ENCODE data around the gene HIVEP3. TPM values are rescaled to one million over a fixed set of nuclear protein-coding genes. Genes with fewer than 3 reads are reported as not detected.

The HIVEP3 gene
- total and polyA plus RNA-seq, 2 donors (not counting 1 experiment from before 2014, with no cell fraction given), result 2.0 to 5.1 TPM

DNA sequence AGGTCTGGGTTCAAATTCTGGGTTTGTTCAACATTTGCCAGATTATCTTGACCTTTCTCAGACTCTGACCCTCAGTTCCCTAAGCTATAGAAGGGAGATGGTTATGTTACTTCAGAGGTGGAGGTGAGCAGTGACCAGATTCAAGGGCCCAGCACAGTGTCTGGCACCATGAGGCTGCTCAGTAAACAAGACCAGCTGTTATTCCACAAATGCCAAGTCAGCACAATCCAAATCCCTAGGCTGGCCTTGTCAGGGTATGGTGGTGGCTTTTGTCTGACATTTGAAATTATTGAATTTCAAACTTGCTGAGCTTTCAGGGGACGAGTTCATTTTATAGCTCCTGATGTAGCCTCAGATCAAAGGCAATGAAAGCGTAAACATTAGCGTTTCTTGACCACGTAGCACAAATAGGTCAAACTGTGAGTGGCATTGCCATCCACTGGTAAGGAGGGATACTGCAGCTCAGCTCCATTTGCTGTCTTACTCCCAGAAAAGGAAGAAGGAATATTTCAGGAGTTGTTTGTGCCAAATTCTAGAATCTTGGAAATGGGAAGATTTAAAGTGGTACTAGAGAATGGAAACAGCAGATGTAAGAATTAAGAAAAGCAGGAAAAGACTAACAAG, 339.9 kb downstream of the HIVEP3 start:
- H3K9me3 Mint-ChIP-seq (ENCODE audit: insufficient read depth), result no peaks in the 10 kb centered on the region
- Histone ChIP-seq H3K4me3 (ENCODE audit: control extremely low read depth in 1 of 5, extremely low read depth in 1 of 5, insufficient read depth in 1 of 5, low read depth in 2 of 5, low read length in 4 of 5) (no peak overlapping the region), H3K9ac (ENCODE audit: low read length) (no peak overlapping the region), H3K4me2 (replicated peaks; ENCODE audit: low read depth, low read length, poor library complexity, severe bottlenecking) (no peak overlapping the region), H4K20me1 (ENCODE audit: control insufficient read depth, insufficient read depth, low read length, poor library complexity, severe bottlenecking) (no peaks in the 10 kb centered on the region), H2AFZ (ENCODE audit: insufficient read depth, low read depth, low read length, poor library complexity, severe bottlenecking) (no peak overlapping the region), H3K36me3 (replicated peaks in 1 of 2; ENCODE audit: control extremely low read depth in 1 of 2, control insufficient read depth in 1 of 2, extremely low read depth in 1 of 2, insufficient read depth in 2 of 2, low read length in 1 of 2) (peaks cover 0 to 22% of the 10 kb centered on the region in 2 experiments), H3K27me3 (replicated peaks in 1 of 4; ENCODE audit: control extremely low read depth in 1 of 4, control insufficient read depth in 3 of 4, insufficient read depth in 4 of 4, low read length in 3 of 4) (no peaks in the 10 kb centered on the region), H3K4me1 (ENCODE audit: control insufficient read depth in 2 of 2, insufficient read depth in 2 of 2, low read length in 2 of 2) (peaks cover 13 to 15% of the 10 kb centered on the region in 2 donors), H3K27ac (ENCODE audit: low read length in 2 of 2) (no peak overlapping the region), H3K9me3 (ENCODE audit: control extremely low read depth in 1 of 3, control insufficient read depth in 2 of 3, insufficient read depth in 1 of 3, low read length in 2 of 3) (no peaks in the 10 kb centered on the region), H3K79me2 (ENCODE audit: control insufficient read depth, insufficient read depth, low read length) (peaks cover 3% of the 10 kb centered on the region)
- no peak for DNase-seq
- intact Hi-C loops (cut with micrococcal nuclease), result loop anchor here (10.0 kb wide), 3 partner anchors 64 to 456 kb away; no protein-coding TSS in a partner anchor
- H3K4me3 Mint-ChIP-seq, result no peak overlapping the region
- peaks cover 22% of the 10 kb centered on the region for H3K4me1 Mint-ChIP-seq
- TF ChIP-seq EZH2 (IDR thresholded peaks at IDR 0.05; ENCODE audit: borderline replicate concordance, insufficient read depth, low read depth, low read length, poor library complexity, severe bottlenecking), result no peak
- TF ChIP-seq, protein P1, sequence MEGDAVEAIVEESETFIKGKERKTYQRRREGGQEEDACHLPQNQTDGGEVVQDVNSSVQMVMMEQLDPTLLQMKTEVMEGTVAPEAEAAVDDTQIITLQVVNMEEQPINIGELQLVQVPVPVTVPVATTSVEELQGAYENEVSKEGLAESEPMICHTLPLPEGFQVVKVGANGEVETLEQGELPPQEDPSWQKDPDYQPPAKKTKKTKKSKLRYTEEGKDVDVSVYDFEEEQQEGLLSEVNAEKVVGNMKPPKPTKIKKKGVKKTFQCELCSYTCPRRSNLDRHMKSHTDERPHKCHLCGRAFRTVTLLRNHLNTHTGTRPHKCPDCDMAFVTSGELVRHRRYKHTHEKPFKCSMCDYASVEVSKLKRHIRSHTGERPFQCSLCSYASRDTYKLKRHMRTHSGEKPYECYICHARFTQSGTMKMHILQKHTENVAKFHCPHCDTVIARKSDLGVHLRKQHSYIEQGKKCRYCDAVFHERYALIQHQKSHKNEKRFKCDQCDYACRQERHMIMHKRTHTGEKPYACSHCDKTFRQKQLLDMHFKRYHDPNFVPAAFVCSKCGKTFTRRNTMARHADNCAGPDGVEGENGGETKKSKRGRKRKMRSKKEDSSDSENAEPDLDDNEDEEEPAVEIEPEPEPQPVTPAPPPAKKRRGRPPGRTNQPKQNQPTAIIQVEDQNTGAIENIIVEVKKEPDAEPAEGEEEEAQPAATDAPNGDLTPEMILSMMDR (IDR thresholded peaks at IDR 0.05), result no peak
- CTCF ChIA-PET, result interaction anchor here (0.9 to 7.7 kb wide), 6 partner anchors 44 to 594 kb away, joined by 3 to 114 read pairs (median 6); no protein-coding TSS in a partner anchor
- 97% methylated on average over 4 of the region's 4 CpGs for WGBS (ENCODE audit: insufficient coverage)
- H3K27ac Mint-ChIP-seq, result no peak overlapping the region
- no peak for ATAC-seq (ENCODE audit: low read depth)
- no peaks in the 10 kb centered on the region for H3K27me3 Mint-ChIP-seq
- POLR2A ChIA-PET, result no interaction called here

DNA sequence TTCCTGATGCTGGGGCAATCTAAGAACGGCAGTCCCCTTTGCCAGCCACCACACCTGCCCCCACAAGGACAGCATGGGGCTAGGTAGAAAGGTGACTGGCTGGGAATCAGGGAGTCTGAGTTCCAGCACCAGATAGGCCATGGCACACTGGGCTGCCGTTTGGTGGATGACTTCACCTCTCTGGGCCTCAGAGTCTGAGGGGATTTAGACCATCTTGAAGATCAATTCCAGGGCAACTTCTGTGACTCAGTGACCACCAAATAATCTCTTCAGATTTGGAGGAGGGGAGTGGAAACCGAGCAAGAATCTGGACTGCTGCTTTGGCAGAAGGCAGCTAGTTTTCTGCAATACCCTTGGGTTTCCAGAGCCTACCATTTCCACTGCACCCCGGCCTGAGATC, 342.1 kb downstream of the HIVEP3 start:
- Histone ChIP-seq H3K4me3 (ENCODE audit: control extremely low read depth in 1 of 5, extremely low read depth in 1 of 5, insufficient read depth in 1 of 5, low read depth in 2 of 5, low read length in 4 of 5) (no peak overlapping the region), H3K79me2 (ENCODE audit: control insufficient read depth, insufficient read depth, low read length) (peaks cover 3% of the 10 kb centered on the region), H4K20me1 (ENCODE audit: control insufficient read depth, insufficient read depth, low read length, poor library complexity, severe bottlenecking) (no peaks in the 10 kb centered on the region), H3K4me2 (replicated peaks; ENCODE audit: low read depth, low read length, poor library complexity, severe bottlenecking) (no peak overlapping the region), H3K27ac (ENCODE audit: low read length in 2 of 2) (no peak overlapping the region), H3K9ac (ENCODE audit: low read length) (no peak overlapping the region), H2AFZ (ENCODE audit: insufficient read depth, low read depth, low read length, poor library complexity, severe bottlenecking) (no peak overlapping the region), H3K4me1 (ENCODE audit: control insufficient read depth in 2 of 2, insufficient read depth in 2 of 2, low read length in 2 of 2) (peaks cover 14 to 18% of the 10 kb centered on the region in 2 donors), H3K9me3 (ENCODE audit: control extremely low read depth in 1 of 3, control insufficient read depth in 2 of 3, insufficient read depth in 1 of 3, low read length in 2 of 3) (no peaks in the 10 kb centered on the region), H3K36me3 (replicated peaks in 1 of 2; ENCODE audit: control extremely low read depth in 1 of 2, control insufficient read depth in 1 of 2, extremely low read depth in 1 of 2, insufficient read depth in 2 of 2, low read length in 1 of 2) (peaks cover 0 to 18% of the 10 kb centered on the region in 2 experiments), H3K27me3 (replicated peaks in 1 of 4; ENCODE audit: control extremely low read depth in 1 of 4, control insufficient read depth in 3 of 4, insufficient read depth in 4 of 4, low read length in 3 of 4) (no peaks in the 10 kb centered on the region)
- intact Hi-C loops (cut with micrococcal nuclease), result loop anchor here (10.0 kb wide), 3 partner anchors 62 to 458 kb away; no protein-coding TSS in a partner anchor
- ChIA-PET CTCF (interaction anchor here (0.9 to 7.7 kb wide), 7 partner anchors 15 to 596 kb away, joined by 3 to 114 read pairs (median 3); no protein-coding TSS in a partner anchor), POLR2A (interaction anchor here (0.6 kb wide), 1 partner anchor 48 kb away, joined by 4 read pairs; no protein-coding TSS in a partner anchor)
- 92% methylated on average over 2 of the region's 4 CpGs for WGBS (ENCODE audit: insufficient coverage)
- Mint-ChIP-seq H3K9me3 (ENCODE audit: insufficient read depth) (no peaks in the 10 kb centered on the region), H3K4me1 (peaks cover 25% of the 10 kb centered on the region), H3K27ac (no peak overlapping the region), H3K27me3 (no peaks in the 10 kb centered on the region), H3K4me3 (no peak overlapping the region)
- ATAC-seq (ENCODE audit: low read depth) (no peak), DNase-seq (no peak)
- no peak for TF ChIP-seq EZH2 (IDR thresholded peaks at IDR 0.05; ENCODE audit: borderline replicate concordance, insufficient read depth, low read depth, low read length, poor library complexity, severe bottlenecking)
- TF ChIP-seq, protein P1 (IDR thresholded peaks at IDR 0.05), result no peak
